ENCODE data around the gene CAPN9.

The CAPN9 gene

DNA sequence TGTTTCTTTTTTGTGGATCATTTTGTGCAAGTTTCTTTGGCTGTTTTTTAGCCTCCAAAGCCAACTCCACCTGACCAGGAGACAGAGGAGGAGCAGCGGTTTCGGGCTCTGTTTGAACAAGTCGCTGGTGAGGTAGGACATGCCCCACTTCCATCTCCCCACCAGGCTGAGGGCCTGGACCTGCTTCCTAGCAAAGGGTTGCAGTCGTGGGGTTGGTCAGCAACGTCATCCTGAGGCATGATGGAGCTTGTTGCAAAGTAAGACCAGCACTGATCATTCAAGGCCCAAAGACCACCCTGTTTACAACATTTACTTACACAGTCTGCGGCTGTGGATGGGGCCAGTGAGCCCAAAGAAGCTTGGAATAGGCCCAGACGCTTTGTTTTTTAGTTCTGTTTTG, 40.3 kb downstream of the CAPN9 start:
- TF ChIP-seq FOXM1 (IDR thresholded peaks at IDR 0.05; ENCODE audit: borderline replicate concordance, low read depth) = no peak
- no peak for TF ChIP-seq TAF1 (IDR thresholded peaks at IDR 0.05; ENCODE audit: low read depth)
- no peak for TF ChIP-seq EGR1 (IDR thresholded peaks at IDR 0.05)
- TF ChIP-seq, protein P1, sequence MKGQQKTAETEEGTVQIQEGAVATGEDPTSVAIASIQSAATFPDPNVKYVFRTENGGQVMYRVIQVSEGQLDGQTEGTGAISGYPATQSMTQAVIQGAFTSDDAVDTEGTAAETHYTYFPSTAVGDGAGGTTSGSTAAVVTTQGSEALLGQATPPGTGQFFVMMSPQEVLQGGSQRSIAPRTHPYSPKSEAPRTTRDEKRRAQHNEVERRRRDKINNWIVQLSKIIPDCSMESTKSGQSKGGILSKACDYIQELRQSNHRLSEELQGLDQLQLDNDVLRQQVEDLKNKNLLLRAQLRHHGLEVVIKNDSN (IDR thresholded peaks at IDR 0.05) = no peak
- no peak for TF ChIP-seq NFIC (IDR thresholded peaks at IDR 0.05)
- no peak for TF ChIP-seq CEBPB (IDR thresholded peaks at IDR 0.05)
- no peak for TF ChIP-seq TCF12 (IDR thresholded peaks at IDR 0.05; ENCODE audit: low read depth)
- no peak for TF ChIP-seq TEAD4 (IDR thresholded peaks at IDR 0.05)
- no peak for TF ChIP-seq CREB1 (IDR thresholded peaks at IDR 0.05; ENCODE audit: low read depth)
- TF ChIP-seq RAD21 (IDR thresholded peaks at IDR 0.05; ENCODE audit: low read depth) = no peak
- TF ChIP-seq YY1 (IDR thresholded peaks at IDR 0.05; ENCODE audit: low read depth) = no peak
- TF ChIP-seq, protein P2, sequence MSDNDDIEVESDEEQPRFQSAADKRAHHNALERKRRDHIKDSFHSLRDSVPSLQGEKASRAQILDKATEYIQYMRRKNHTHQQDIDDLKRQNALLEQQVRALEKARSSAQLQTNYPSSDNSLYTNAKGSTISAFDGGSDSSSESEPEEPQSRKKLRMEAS (IDR thresholded peaks at IDR 0.05) = no peak
- TF ChIP-seq ZBTB7A (IDR thresholded peaks at IDR 0.05; ENCODE audit: low read depth) = no peak
- TF ChIP-seq, protein P3, sequence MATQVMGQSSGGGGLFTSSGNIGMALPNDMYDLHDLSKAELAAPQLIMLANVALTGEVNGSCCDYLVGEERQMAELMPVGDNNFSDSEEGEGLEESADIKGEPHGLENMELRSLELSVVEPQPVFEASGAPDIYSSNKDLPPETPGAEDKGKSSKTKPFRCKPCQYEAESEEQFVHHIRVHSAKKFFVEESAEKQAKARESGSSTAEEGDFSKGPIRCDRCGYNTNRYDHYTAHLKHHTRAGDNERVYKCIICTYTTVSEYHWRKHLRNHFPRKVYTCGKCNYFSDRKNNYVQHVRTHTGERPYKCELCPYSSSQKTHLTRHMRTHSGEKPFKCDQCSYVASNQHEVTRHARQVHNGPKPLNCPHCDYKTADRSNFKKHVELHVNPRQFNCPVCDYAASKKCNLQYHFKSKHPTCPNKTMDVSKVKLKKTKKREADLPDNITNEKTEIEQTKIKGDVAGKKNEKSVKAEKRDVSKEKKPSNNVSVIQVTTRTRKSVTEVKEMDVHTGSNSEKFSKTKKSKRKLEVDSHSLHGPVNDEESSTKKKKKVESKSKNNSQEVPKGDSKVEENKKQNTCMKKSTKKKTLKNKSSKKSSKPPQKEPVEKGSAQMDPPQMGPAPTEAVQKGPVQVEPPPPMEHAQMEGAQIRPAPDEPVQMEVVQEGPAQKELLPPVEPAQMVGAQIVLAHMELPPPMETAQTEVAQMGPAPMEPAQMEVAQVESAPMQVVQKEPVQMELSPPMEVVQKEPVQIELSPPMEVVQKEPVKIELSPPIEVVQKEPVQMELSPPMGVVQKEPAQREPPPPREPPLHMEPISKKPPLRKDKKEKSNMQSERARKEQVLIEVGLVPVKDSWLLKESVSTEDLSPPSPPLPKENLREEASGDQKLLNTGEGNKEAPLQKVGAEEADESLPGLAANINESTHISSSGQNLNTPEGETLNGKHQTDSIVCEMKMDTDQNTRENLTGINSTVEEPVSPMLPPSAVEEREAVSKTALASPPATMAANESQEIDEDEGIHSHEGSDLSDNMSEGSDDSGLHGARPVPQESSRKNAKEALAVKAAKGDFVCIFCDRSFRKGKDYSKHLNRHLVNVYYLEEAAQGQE (IDR thresholded peaks at IDR 0.05; ENCODE audit: low read depth) = no peak
- no peak for TF ChIP-seq EP300 (IDR thresholded peaks at IDR 0.05; ENCODE audit: borderline replicate concordance)

DNA sequence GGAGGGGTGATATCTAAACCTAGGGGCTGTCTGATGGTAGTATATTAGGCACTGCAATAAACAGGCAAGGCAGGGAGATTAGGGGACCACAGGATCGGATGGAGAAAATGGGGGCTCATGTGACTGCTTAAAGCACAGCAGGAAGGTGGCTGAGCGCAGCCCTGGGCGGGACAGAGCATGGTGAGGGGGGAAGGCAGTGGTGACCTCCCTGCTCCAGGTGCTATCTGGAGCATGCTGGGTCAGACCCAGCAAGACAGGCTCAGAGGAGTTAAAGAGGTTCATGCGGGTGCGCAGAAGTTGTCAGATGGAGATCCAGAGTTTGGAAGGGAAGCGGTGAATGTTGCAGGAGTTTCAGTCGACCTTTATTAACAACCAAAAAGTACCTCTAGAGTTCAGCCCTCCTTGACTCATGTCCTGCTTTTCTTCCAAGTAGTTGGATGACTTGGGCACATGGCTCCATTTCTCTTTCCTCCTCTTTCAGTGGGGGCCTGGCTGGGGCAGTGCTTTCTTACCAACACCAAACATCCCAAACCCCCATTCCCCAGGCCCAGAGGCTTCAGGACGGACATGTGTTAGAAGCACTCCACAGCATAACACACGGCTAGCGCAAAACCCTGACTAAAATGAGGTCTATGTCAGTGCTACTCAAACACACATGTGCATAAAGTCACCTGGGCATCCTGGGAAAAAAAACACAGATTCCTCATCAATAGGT, 41.5 kb downstream of the CAPN9 start:
- TF ChIP-seq TCF12 (IDR thresholded peaks at IDR 0.05; ENCODE audit: low read depth) (no peak), ZBTB7A (IDR thresholded peaks at IDR 0.05; ENCODE audit: low read depth) (no peak), CREB1 (IDR thresholded peaks at IDR 0.05; ENCODE audit: low read depth) (no peak)

DNA sequence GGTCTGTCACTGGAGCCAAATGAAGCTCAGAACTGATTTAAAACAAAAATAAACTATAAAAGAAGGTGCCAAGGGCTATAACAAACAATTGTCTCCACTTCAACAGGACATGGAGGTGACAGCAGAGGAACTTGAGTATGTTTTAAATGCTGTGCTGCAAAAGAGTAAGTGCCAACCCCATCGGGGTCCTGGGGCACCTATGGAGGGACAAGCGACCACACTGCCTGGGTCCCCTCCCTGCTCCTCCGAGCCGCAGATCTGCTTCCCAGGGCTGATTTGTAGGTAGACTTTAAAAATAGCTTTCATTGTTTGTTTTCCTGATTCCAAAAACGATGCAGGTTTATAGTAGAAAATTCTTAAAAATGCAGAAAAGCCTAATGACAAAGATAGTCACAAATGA, 42.8 kb downstream of the CAPN9 start:
- TF ChIP-seq RAD21 (IDR thresholded peaks at IDR 0.05; ENCODE audit: low read depth) (no peak), TAF1 (IDR thresholded peaks at IDR 0.05; ENCODE audit: low read depth) (no peak), CREB1 (IDR thresholded peaks at IDR 0.05; ENCODE audit: low read depth) (no peak), ZBTB7A (IDR thresholded peaks at IDR 0.05; ENCODE audit: low read depth) (no peak), CEBPB (IDR thresholded peaks at IDR 0.05) (no peak), TEAD4 (IDR thresholded peaks at IDR 0.05) (no peak), NFIC (IDR thresholded peaks at IDR 0.05) (no peak), FOXM1 (IDR thresholded peaks at IDR 0.05; ENCODE audit: borderline replicate concordance, low read depth) (no peak), EGR1 (IDR thresholded peaks at IDR 0.05) (no peak), YY1 (IDR thresholded peaks at IDR 0.05; ENCODE audit: low read depth) (no peak)
- TF ChIP-seq, protein P2 (IDR thresholded peaks at IDR 0.05) = no peak
- TF ChIP-seq, protein P1 (IDR thresholded peaks at IDR 0.05) = no peak

DNA sequence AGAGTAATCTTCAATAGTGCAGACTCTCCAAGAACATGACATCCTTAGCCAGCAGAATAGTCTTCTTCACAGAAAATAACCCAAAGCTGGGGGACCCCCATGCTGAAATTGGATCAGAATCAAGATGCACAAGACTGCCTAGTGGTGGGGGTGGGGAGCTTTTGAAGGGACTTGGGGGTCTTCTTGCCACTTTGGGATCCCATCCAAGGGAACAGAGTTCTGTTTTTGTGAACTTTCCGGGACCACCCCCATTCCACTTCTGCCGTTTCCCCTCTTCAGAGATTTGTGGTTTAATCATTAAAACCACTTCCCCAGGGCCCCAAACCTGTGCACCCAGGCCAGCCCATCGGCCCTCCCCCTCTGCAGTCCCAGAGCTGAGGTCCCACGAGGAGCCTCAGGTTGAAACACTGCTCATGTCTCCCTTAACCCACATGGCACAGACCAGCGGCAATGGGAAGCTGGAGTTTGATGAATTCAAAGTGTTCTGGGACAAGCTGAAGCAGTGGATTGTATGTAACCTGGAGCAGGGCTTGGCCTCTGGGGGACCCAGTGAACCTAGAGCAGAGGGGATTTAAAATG, 44.9 kb downstream of the CAPN9 start:
- TF ChIP-seq FOXM1 (IDR thresholded peaks at IDR 0.05; ENCODE audit: borderline replicate concordance, low read depth) = no peak
- TF ChIP-seq, protein P3 (IDR thresholded peaks at IDR 0.05; ENCODE audit: low read depth) = no peak
- no peak for TF ChIP-seq EGR1 (IDR thresholded peaks at IDR 0.05)
- no peak for TF ChIP-seq YY1 (IDR thresholded peaks at IDR 0.05; ENCODE audit: low read depth)

DNA sequence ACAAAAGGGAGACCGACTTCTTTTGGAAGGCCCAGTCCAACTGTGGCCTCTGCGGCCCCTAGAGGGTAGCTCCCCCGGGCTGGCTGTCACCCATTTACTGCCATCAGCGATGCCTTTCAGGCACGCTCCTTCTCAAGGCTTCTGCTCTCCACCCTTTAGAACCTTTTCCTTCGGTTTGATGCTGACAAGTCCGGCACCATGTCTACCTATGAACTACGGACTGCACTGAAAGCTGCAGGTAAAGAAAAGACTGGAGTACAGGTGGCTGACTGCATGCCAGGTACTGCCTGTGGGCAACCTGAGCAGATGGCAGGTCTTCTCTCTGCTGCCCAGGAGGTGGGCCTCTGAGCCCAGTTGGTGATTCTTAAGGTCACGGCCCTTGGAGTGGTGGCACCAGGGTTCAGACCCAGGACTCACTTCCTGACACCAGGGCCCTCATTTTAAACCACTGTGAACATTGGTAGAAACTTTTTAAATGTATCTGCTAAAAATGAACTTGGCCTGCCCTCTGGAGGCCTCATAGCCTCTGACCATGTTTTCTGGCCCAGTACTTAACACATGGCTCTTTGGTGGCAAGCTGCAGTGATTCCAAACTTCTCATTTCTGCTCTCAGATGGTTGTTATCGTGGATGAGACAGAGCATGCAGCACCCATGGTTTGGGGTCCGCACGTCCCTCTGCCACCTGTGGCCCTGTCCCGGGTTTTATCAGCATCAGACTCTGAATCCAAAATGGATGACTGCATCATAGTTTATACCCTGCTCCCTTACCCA, 45.7 kb downstream of the CAPN9 start:
- TF ChIP-seq, protein P1 (IDR thresholded peaks at IDR 0.05) = no peak
- no peak for TF ChIP-seq FOXM1 (IDR thresholded peaks at IDR 0.05; ENCODE audit: borderline replicate concordance, low read depth)
- no peak for TF ChIP-seq TEAD4 (IDR thresholded peaks at IDR 0.05)
- TF ChIP-seq ZBTB7A (IDR thresholded peaks at IDR 0.05; ENCODE audit: low read depth) = no peak
- TF ChIP-seq RAD21 (IDR thresholded peaks at IDR 0.05; ENCODE audit: low read depth) = peak; percentile 63

Data from Ishikawa (cell line).